Measurements from ENCODE around the gene CYP2D6. TPM values are rescaled to one million over a fixed set of nuclear protein-coding genes. Genes with fewer than 3 reads are reported as not detected.
"Not testable (repeated sequence)": the region's sequence is repeated elsewhere in the genome, so short reads cannot be mapped to it uniquely, and the experiment has no call there.

Gene CYP2D6
- total RNA-seq, 1 donor from 2014 or later = 0.91 TPM

DNA sequence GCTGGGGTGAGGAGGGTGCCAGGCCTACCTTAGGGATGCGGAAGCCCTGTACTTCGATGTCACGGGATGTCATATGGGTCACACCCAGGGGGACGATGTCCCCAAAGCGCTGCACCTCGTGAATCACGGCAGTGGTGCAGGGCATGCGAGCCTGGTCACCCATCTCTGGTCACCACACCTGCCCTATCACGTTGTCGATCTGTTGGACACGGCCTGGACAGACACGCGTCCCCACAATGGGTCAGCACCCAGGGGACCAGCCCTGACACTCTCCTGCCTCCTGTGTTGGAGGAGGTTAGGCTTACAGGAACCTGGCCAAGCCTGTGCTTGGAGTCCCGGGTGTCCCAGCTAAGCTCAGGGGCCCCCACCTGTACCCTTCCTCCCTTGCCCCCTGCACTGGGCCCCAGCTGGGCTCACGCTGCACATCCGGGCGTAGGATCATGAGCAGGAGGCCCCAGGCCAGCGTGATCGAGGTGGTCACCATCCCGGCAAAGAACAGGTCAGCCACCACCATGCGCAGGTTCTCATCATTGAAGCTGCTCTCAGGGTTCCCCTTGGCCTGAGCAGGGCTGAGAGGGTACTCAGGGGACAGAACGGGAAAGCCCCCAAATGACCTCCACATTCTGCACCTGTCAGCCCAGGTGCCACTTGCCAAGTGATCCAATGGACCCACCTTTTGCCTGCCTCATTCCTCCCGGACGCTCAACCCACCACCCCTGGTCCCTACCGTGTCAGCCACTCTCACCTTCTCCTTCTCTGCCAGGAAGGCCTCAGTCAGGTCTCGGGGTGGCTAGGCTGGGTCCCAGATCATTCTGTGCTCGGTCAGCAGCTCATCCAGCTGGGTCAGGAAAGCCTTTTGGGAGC lies 20.3 kb upstream of the CYP2D6 start:
- H3K27me3 Mint-ChIP-seq (ENCODE audit: low read depth, unreplicated experiment) = peaks cover 3% of the 10 kb centered on the region
- H3K27ac Mint-ChIP-seq (ENCODE audit: unreplicated experiment) = no peak overlapping the region
- H3K4me1 Mint-ChIP-seq (ENCODE audit: low read depth, unreplicated experiment) = no peaks in the 10 kb centered on the region
- H2AFZ ChIP-seq (ENCODE audit: low read depth, low read length) = no peak overlapping the region
- H3K36me3 Mint-ChIP-seq (ENCODE audit: low read depth, unreplicated experiment) = peaks cover 21% of the 10 kb centered on the region
- no peak overlapping the region for H3K4me3 Mint-ChIP-seq (ENCODE audit: unreplicated experiment)
- TF ChIP-seq, protein P1, sequence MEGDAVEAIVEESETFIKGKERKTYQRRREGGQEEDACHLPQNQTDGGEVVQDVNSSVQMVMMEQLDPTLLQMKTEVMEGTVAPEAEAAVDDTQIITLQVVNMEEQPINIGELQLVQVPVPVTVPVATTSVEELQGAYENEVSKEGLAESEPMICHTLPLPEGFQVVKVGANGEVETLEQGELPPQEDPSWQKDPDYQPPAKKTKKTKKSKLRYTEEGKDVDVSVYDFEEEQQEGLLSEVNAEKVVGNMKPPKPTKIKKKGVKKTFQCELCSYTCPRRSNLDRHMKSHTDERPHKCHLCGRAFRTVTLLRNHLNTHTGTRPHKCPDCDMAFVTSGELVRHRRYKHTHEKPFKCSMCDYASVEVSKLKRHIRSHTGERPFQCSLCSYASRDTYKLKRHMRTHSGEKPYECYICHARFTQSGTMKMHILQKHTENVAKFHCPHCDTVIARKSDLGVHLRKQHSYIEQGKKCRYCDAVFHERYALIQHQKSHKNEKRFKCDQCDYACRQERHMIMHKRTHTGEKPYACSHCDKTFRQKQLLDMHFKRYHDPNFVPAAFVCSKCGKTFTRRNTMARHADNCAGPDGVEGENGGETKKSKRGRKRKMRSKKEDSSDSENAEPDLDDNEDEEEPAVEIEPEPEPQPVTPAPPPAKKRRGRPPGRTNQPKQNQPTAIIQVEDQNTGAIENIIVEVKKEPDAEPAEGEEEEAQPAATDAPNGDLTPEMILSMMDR (IDR thresholded peaks at IDR 0.05; ENCODE audit: insufficient read depth, low read depth, low read length) = no peak
- TF ChIP-seq EZH2 (IDR thresholded peaks at IDR 0.05; ENCODE audit: insufficient read depth, low read length) = no peak
- H3K79me2 ChIP-seq (ENCODE audit: insufficient read depth, low read length) = no peaks in the 10 kb centered on the region
- no peaks in the 10 kb centered on the region for H3K27me3 ChIP-seq (ENCODE audit: insufficient read depth, low read length)
- H3K9me3 ChIP-seq (ENCODE audit: insufficient read depth, low read depth, low read length) = no peaks in the 10 kb centered on the region
- FAIRE-seq (no peak), DNase-seq (ENCODE audit: low read depth) (no peak)
- no peak overlapping the region for H3K27ac ChIP-seq (ENCODE audit: low read depth, low read length)
- H3K36me3 ChIP-seq (ENCODE audit: insufficient read depth, low read length) = no peaks in the 10 kb centered on the region
- no peak overlapping the region for H3K4me2 ChIP-seq (ENCODE audit: low read length)
- H3K4me3 ChIP-seq (ENCODE audit: insufficient read depth, low read depth, low read length) = no peak overlapping the region
- no peaks in the 10 kb centered on the region for H4K20me1 ChIP-seq (ENCODE audit: insufficient read depth, low read length)
- no peak overlapping the region for H3K9ac ChIP-seq (ENCODE audit: low read length)
- no peaks in the 10 kb centered on the region for H3K4me1 ChIP-seq (ENCODE audit: insufficient read depth, low read length)
- H3K9me3 Mint-ChIP-seq (ENCODE audit: unreplicated experiment) = no peaks in the 10 kb centered on the region

DNA sequence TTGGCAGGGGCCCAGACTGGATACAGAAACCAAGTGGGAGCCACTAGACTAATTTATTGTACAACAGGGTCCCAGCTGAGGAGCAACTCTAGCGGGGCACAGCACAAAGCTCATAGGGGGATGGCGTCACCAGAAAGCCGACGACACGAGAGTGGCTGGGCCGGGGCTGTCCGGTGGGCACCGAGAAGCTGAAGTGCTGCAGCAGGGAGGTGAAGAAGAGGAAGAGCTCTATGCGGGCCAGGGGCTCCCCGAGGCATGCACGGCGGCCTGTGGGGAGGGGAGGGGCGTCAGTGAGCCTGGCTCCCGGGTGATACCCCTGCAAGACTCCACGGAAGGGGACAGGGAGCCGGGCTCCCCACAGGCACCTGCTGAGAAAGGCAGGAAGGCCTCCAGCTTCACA lies 19.2 kb upstream of the CYP2D6 start:
- not testable (repeated sequence) for H4K20me1 ChIP-seq (ENCODE audit: insufficient read depth, low read length); H3K27ac ChIP-seq (ENCODE audit: low read depth, low read length); H3K36me3 ChIP-seq (ENCODE audit: insufficient read depth, low read length); H3K9me3 ChIP-seq (ENCODE audit: insufficient read depth, low read depth, low read length); H2AFZ ChIP-seq (ENCODE audit: low read depth, low read length); H3K4me3 ChIP-seq (ENCODE audit: insufficient read depth, low read depth, low read length); FAIRE-seq; H3K79me2 ChIP-seq (ENCODE audit: insufficient read depth, low read length); H3K27me3 ChIP-seq (ENCODE audit: insufficient read depth, low read length); H3K4me1 ChIP-seq (ENCODE audit: insufficient read depth, low read length); H3K4me2 ChIP-seq (ENCODE audit: low read length); DNase-seq (ENCODE audit: low read depth); H3K27ac Mint-ChIP-seq (ENCODE audit: unreplicated experiment); H3K4me1 Mint-ChIP-seq (ENCODE audit: low read depth, unreplicated experiment); H3K4me3 Mint-ChIP-seq (ENCODE audit: unreplicated experiment); H3K9ac ChIP-seq (ENCODE audit: low read length); H3K9me3 Mint-ChIP-seq (ENCODE audit: unreplicated experiment); H3K27me3 Mint-ChIP-seq (ENCODE audit: low read depth, unreplicated experiment)
- H3K36me3 Mint-ChIP-seq (ENCODE audit: low read depth, unreplicated experiment) = peaks cover 16% of the 10 kb centered on the region

DNA sequence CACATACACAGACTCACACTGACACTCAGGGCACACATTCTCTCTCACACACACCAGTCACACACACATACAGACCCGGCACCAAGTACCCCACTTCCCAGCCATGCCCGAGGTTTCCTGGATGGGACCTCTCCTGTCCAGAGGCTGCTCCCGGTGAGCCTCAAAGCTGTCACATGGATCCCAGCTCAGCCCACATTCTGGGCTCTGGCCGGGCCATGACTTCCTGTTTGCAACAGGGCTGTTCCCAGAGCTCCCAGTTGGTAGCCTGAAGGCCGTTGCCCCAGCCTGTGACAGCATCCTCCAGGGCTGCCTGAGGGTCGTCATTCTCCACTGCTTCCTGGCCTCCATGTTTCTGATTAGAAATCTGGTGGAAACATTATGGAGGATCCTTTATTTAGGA lies 14.6 kb upstream of the CYP2D6 start:
- H3K9me3 Mint-ChIP-seq (ENCODE audit: unreplicated experiment) = no peaks in the 10 kb centered on the region
- Histone ChIP-seq H3K4me1 (ENCODE audit: insufficient read depth, low read length) (no peaks in the 10 kb centered on the region), H3K27me3 (ENCODE audit: insufficient read depth, low read length) (no peaks in the 10 kb centered on the region), H2AFZ (ENCODE audit: low read depth, low read length) (no peak overlapping the region), H3K36me3 (ENCODE audit: insufficient read depth, low read length) (no peaks in the 10 kb centered on the region), H3K9ac (ENCODE audit: low read length) (no peak overlapping the region), H3K27ac (ENCODE audit: low read depth, low read length) (no peak overlapping the region), H4K20me1 (ENCODE audit: insufficient read depth, low read length) (no peaks in the 10 kb centered on the region), H3K4me3 (ENCODE audit: insufficient read depth, low read depth, low read length) (no peak overlapping the region), H3K79me2 (ENCODE audit: insufficient read depth, low read length) (no peaks in the 10 kb centered on the region), H3K4me2 (ENCODE audit: low read length) (no peak overlapping the region), H3K9me3 (ENCODE audit: insufficient read depth, low read depth, low read length) (no peaks in the 10 kb centered on the region)
- no peaks in the 10 kb centered on the region for H3K27me3 Mint-ChIP-seq (ENCODE audit: low read depth, unreplicated experiment)
- H3K36me3 Mint-ChIP-seq (ENCODE audit: low read depth, unreplicated experiment) = peaks cover 12% of the 10 kb centered on the region
- no peak for TF ChIP-seq EZH2 (IDR thresholded peaks at IDR 0.05; ENCODE audit: insufficient read depth, low read length)
- TF ChIP-seq, protein P1 (IDR thresholded peaks at IDR 0.05; ENCODE audit: insufficient read depth, low read depth, low read length) = no peak
- H3K27ac Mint-ChIP-seq (ENCODE audit: unreplicated experiment) = no peak overlapping the region
- no peaks in the 10 kb centered on the region for H3K4me1 Mint-ChIP-seq (ENCODE audit: low read depth, unreplicated experiment)
- no peak for DNase-seq (ENCODE audit: low read depth)
- H3K4me3 Mint-ChIP-seq (ENCODE audit: unreplicated experiment) = no peak overlapping the region
- FAIRE-seq = no peak

DNA sequence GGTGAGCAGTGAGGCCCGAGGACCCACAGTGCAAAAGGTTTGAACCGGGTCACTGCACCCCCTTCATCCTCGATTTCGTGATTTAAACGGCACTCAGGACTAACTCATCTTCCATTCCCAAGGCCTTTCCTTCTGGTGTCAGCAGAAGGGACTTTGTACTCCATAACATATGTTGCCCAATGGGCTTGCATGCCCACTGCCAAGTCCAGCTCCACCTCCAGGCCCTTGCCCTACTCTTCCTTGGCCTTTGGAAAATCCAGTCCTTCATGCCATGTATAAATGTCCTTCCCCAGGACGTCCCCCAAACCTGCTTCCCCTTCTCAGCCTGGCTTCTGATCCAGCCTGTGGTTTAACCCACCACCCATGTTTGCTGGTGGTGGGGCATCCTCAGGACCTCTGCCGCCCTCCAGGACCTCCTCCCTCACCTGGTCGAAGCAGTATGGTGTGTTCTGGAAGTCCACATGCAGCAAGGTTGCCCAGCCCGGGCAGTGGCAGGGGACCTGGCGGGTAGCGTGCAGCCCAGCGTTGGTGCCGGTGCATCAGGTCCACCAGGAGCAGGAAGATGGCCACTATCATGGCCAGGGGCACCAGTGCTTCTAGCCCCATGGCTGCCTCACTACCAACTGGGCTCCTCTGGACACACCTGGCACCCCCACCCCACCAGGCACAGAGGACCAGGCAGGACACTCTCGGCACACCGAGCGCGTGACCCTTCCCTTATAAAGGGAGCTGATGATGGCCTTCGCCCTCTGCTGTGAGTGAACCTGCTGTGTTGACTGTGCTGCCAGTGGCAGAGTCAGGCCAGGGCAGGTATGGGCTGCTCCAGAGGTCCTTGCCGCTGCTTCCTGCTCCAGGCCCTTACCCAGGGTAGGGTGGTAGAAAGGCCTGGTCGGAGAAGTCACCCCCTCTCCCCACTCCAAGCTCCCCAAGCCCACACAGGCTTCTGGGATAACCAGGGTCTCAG lies 13.5 kb upstream of the CYP2D6 start:
- not testable (repeated sequence) for H3K9me3 Mint-ChIP-seq (ENCODE audit: unreplicated experiment); H3K4me1 ChIP-seq (ENCODE audit: insufficient read depth, low read length); H3K4me1 Mint-ChIP-seq (ENCODE audit: low read depth, unreplicated experiment); H4K20me1 ChIP-seq (ENCODE audit: insufficient read depth, low read length); H3K27me3 ChIP-seq (ENCODE audit: insufficient read depth, low read length); H3K27ac ChIP-seq (ENCODE audit: low read depth, low read length); H3K4me3 Mint-ChIP-seq (ENCODE audit: unreplicated experiment); H3K9me3 ChIP-seq (ENCODE audit: insufficient read depth, low read depth, low read length); H2AFZ ChIP-seq (ENCODE audit: low read depth, low read length); H3K9ac ChIP-seq (ENCODE audit: low read length); DNase-seq (ENCODE audit: low read depth); H3K79me2 ChIP-seq (ENCODE audit: insufficient read depth, low read length); H3K4me3 ChIP-seq (ENCODE audit: insufficient read depth, low read depth, low read length); H3K36me3 ChIP-seq (ENCODE audit: insufficient read depth, low read length); FAIRE-seq; H3K4me2 ChIP-seq (ENCODE audit: low read length); H3K27ac Mint-ChIP-seq (ENCODE audit: unreplicated experiment); H3K27me3 Mint-ChIP-seq (ENCODE audit: low read depth, unreplicated experiment)
- peaks cover 12% of the 10 kb centered on the region for H3K36me3 Mint-ChIP-seq (ENCODE audit: low read depth, unreplicated experiment)

Measured in astrocyte (in vitro differentiated cells and primary cell).